M059J (cell line): Measurements from ENCODE around the gene TAF11L2. TPM values are rescaled to one million over a fixed set of nuclear protein-coding genes. Genes with fewer than 3 reads are reported as not detected.
"Not testable (repeated sequence)": the region's sequence is repeated elsewhere in the genome, so short reads cannot be mapped to it uniquely, and the experiment has no call there.

Source experiments
- DNase-seq: peaks from one replicate; pipeline ENCODE4 v3.0.0-alpha.2; 2012; ENCODE audit warnings: low read depth
- total RNA-seq: library from RNA; depleted of rRNA; stranded (reverse); fragments of >200 nt; shearing (Covaris generic); gene quantifications from 2 replicates; pipeline ENCODE4 v1.2.3, GENCODE V29; 2014; rRNA removed

Gene TAF11L2
- total RNA-seq, 1 experiment from 2014 or later: not detected

DNA sequence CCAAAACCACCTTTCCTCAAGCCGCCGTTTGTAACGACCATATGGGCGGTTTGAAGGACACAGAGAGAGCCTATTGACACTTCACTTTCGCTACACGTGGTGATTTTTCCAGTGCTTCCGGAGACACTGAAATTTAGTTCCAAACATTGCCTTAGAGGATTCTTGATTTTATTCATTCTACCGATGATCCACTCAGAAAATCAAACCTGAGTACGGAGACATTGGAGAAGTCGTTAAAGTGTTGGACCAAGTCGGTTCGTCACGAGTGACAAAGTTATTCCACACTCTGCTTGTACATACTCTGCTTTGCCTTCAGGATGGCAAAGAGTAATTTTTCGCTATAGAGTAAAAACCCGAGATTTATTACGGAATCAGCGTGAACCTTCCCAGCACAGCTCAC, 28.5 kb downstream of the TAF11L2 start:
- DNase-seq: not testable (repeated sequence)

DNA sequence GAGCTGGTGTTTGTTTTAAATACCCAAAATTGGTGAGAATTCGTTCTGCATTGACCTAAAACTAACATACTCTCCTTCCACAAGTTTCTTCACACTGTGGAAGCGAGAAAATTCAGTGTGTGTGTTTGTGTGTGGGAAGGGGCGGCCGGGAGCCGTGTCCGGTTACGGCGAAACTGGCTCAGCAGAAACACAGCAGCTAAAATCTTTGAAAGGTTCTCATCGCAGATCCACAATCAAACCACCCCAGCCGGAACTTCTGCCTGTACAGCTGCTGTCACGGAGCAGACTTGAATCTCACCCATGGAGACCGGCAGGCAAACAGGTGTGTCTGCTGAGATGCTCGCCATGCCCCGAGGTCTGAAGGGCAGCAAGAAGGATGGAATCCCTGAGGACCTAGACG, 30.3 kb downstream of the TAF11L2 start, which contains the start of gene TAF11L6:
TAF11L6 (plus strand) TSS at position 301 of the 400 bp plus-strand sequence.
- DNase-seq: not testable (repeated sequence)

Other genes starting within 250 kb of the TAF11L2 start
- gene TAF11L3, start 20.1 kb downstream of the TAF11L2 start, total RNA-seq: not detected in 2 replicates
- not detected in 2 replicates for gene TAF11L4, start 23.6 kb downstream of the TAF11L2 start, total RNA-seq
- not detected in 2 replicates for gene TAF11L5, start 27.0 kb downstream of the TAF11L2 start, total RNA-seq
- not detected in 2 replicates for gene TAF11L6, start 30.4 kb downstream of the TAF11L2 start, total RNA-seq
- gene TAF11L7, start 87.5 kb downstream of the TAF11L2 start, total RNA-seq: not detected in 2 replicates
- not detected in 2 replicates for gene TAF11L8, start 92.7 kb downstream of the TAF11L2 start, total RNA-seq
- gene TAF11L9, start 96.2 kb downstream of the TAF11L2 start, total RNA-seq: not detected in 2 replicates
- gene TAF11L10, start 99.6 kb downstream of the TAF11L2 start, total RNA-seq: not detected in 2 replicates
- not detected in 2 replicates for gene TAF11L11, start 106.0 kb downstream of the TAF11L2 start, total RNA-seq
- not detected in 2 replicates for gene TAF11L12, start 112.2 kb downstream of the TAF11L2 start, total RNA-seq
- gene TAF11L13, start 133.9 kb downstream of the TAF11L2 start, total RNA-seq: not detected in 2 replicates
- not detected in 2 replicates for gene TAF11L14, start 136.2 kb downstream of the TAF11L2 start, total RNA-seq